ENCODE results near the gene LRRN2. TPM values are rescaled to one million over a fixed set of nuclear protein-coding genes. Genes with fewer than 3 reads are reported as not detected.

LRRN2 gene
- total RNA-seq, 5 donors from 2014 or later (not counting 1 experiment from before 2014, with no cell fraction given) = 0.03 TPM; not detected in 4

GRCh38 chr1:204709021-204709420 lies 23.5 kb upstream of the LRRN2 start:
- Histone ChIP-seq H3K4me3 (ENCODE audit: control insufficient read depth in 1 of 2, extremely low read depth in 1 of 2, low read length in 1 of 2) (no peak overlapping the region), H3K9me3 (no peaks in the 10 kb centered on the region), H3K27me3 (replicated peaks in 1 of 2; ENCODE audit: control insufficient read depth in 2 of 2, extremely low read depth in 1 of 2, insufficient read depth in 2 of 2, low read length in 1 of 2) (peaks cover 0 to 32% of the 10 kb centered on the region in 2 experiments), H3K36me3 (ENCODE audit: control insufficient read depth in 2 of 2, extremely low read depth in 1 of 2, insufficient read depth in 1 of 2, low read length in 1 of 2) (no peaks in the 10 kb centered on the region), H3K4me1 (ENCODE audit: control insufficient read depth in 1 of 2, extremely low read depth in 1 of 2, insufficient read depth in 2 of 2, low read length in 2 of 2) (peaks cover 25 to 26% of the 10 kb centered on the region in 2 experiments), H3K27ac (ENCODE audit: low read length) (no peak overlapping the region)
- no peak overlapping the region for H3K4me3 Mint-ChIP-seq
- ATAC-seq (replicated peaks in 1 of 4) (no peak), DNase-seq (no peak)
- peaks cover 21 to 47% (median 23%) of the 10 kb centered on the region in 3 donors for H3K4me1 Mint-ChIP-seq
- ChIA-PET POLR2A (no interaction called here), CTCF (interaction anchor here (0.7 kb wide), 2 partner anchors 41 to 128 kb away, joined by 3 to 4 read pairs; no protein-coding TSS in a partner anchor)
- no peaks in the 10 kb centered on the region for H3K36me3 Mint-ChIP-seq
- H3K27me3 Mint-ChIP-seq = peaks cover 8 to 36% of the 10 kb centered on the region in 2 donors
- no peak overlapping the region for H3K27ac Mint-ChIP-seq
- WGBS (ENCODE audit: insufficient coverage) = 75% methylated on average over 2 of the region's 3 CpGs
- H3K9me3 Mint-ChIP-seq = no peaks in the 10 kb centered on the region

GRCh38 chr1:204706838-204707509 lies 21.4 kb upstream of the LRRN2 start:
- POLR2A ChIA-PET = no interaction called here
- DNase-seq (peak in 6 of 35 experiments; percentile 3 to 38 (median 12)), ATAC-seq (replicated peaks in 1 of 4) (peak in 2 of 4 experiments; percentile 37 to 53)
- Histone ChIP-seq H3K4me3 (ENCODE audit: control insufficient read depth in 1 of 2, extremely low read depth in 1 of 2, low read length in 1 of 2) (peak overlapping the region in 1 of 2 donors; percentile 1), H3K9me3 (no peaks in the 10 kb centered on the region), H3K27me3 (replicated peaks in 1 of 2; ENCODE audit: control insufficient read depth in 2 of 2, extremely low read depth in 1 of 2, insufficient read depth in 2 of 2, low read length in 1 of 2) (peaks cover 0 to 39% of the 10 kb centered on the region in 2 experiments), H3K27ac (ENCODE audit: low read length) (no peak overlapping the region), H3K4me1 (ENCODE audit: control insufficient read depth in 1 of 2, extremely low read depth in 1 of 2, insufficient read depth in 2 of 2, low read length in 2 of 2) (peaks cover 12 to 19% of the 10 kb centered on the region in 2 experiments), H3K36me3 (ENCODE audit: control insufficient read depth in 2 of 2, extremely low read depth in 1 of 2, insufficient read depth in 1 of 2, low read length in 1 of 2) (no peaks in the 10 kb centered on the region)
- Mint-ChIP-seq H3K4me1 (peaks cover 17 to 37% (median 18%) of the 10 kb centered on the region in 3 donors), H3K4me3 (peak overlapping the region in 1 of 3 donors; percentile 58), H3K27ac (no peak overlapping the region), H3K36me3 (no peaks in the 10 kb centered on the region), H3K27me3 (peaks cover 0 to 18% of the 10 kb centered on the region in 2 donors), H3K9me3 (no peaks in the 10 kb centered on the region)
- WGBS (ENCODE audit: insufficient coverage) = 59% methylated on average over 4 of the region's 11 CpGs
- CTCF ChIA-PET = no interaction called here

- Histone ChIP-seq H3K36me3 (ENCODE audit: control insufficient read depth in 2 of 2, extremely low read depth in 1 of 2, insufficient read depth in 1 of 2, low read length in 1 of 2) (no peaks in the 10 kb centered on the region), H3K27ac (ENCODE audit: low read length) (no peak overlapping the region), H3K9me3 (no peaks in the 10 kb centered on the region), H3K27me3 (replicated peaks in 1 of 2; ENCODE audit: control insufficient read depth in 2 of 2, extremely low read depth in 1 of 2, insufficient read depth in 2 of 2, low read length in 1 of 2) (peaks cover 0 to 34% of the 10 kb centered on the region in 2 experiments), H3K4me1 (ENCODE audit: control insufficient read depth in 1 of 2, extremely low read depth in 1 of 2, insufficient read depth in 2 of 2, low read length in 2 of 2) (peaks cover 12 to 19% of the 10 kb centered on the region in 2 experiments), H3K4me3 (ENCODE audit: control insufficient read depth in 1 of 2, extremely low read depth in 1 of 2, low read length in 1 of 2) (peak overlapping the region in 1 of 2 donors; percentile 1)
- ChIA-PET CTCF (no interaction called here), POLR2A (no interaction called here)
- no peaks in the 10 kb centered on the region for H3K36me3 Mint-ChIP-seq
- peak overlapping the region in 1 of 2 donors; percentile 5 for H3K27ac Mint-ChIP-seq
- H3K27me3 Mint-ChIP-seq = peaks cover 0 to 16% of the 10 kb centered on the region in 2 donors
- H3K4me3 Mint-ChIP-seq = peak overlapping the region in 1 of 3 donors; percentile 58
- peaks cover 17 to 37% (median 18%) of the 10 kb centered on the region in 3 donors for H3K4me1 Mint-ChIP-seq
- ATAC-seq (replicated peaks in 1 of 4) (peak in 3 of 4 experiments; percentile 35 to 43 (median 39)), DNase-seq (no peak)
- no peaks in the 10 kb centered on the region for H3K9me3 Mint-ChIP-seq
- WGBS (ENCODE audit: insufficient coverage) = 10% methylated on average over 2 of the region's 11 CpGs
Measured at GRCh38 chr1:204705888-204706837, 20.6 kb upstream of the LRRN2 start.

- no peaks in the 10 kb centered on the region for H3K9me3 Mint-ChIP-seq
- DNase-seq (no peak), ATAC-seq (replicated peaks in 1 of 4) (no peak)
- Histone ChIP-seq H3K9me3 (no peaks in the 10 kb centered on the region), H3K4me3 (ENCODE audit: control insufficient read depth in 1 of 2, extremely low read depth in 1 of 2, low read length in 1 of 2) (no peak overlapping the region), H3K36me3 (ENCODE audit: control insufficient read depth in 2 of 2, extremely low read depth in 1 of 2, insufficient read depth in 1 of 2, low read length in 1 of 2) (no peaks in the 10 kb centered on the region), H3K27ac (ENCODE audit: low read length) (no peak overlapping the region), H3K4me1 (ENCODE audit: control insufficient read depth in 1 of 2, extremely low read depth in 1 of 2, insufficient read depth in 2 of 2, low read length in 2 of 2) (peaks cover 12 to 19% of the 10 kb centered on the region in 2 experiments), H3K27me3 (replicated peaks in 1 of 2; ENCODE audit: control insufficient read depth in 2 of 2, extremely low read depth in 1 of 2, insufficient read depth in 2 of 2, low read length in 1 of 2) (peaks cover 0 to 34% of the 10 kb centered on the region in 2 experiments)
- no peak overlapping the region for H3K4me3 Mint-ChIP-seq
- no peaks in the 10 kb centered on the region for H3K36me3 Mint-ChIP-seq
- peaks cover 17 to 37% (median 18%) of the 10 kb centered on the region in 3 donors for H3K4me1 Mint-ChIP-seq
- POLR2A ChIA-PET = no interaction called here
- no CpG with 5 or more reads among the region's 5 CpGs for WGBS (ENCODE audit: insufficient coverage)
- peaks cover 0 to 13% of the 10 kb centered on the region in 2 donors for H3K27me3 Mint-ChIP-seq
- H3K27ac Mint-ChIP-seq = no peak overlapping the region
- CTCF ChIA-PET = no interaction called here
Measured at GRCh38 chr1:204705493-204705811, 19.9 kb upstream of the LRRN2 start.

- no peak for ATAC-seq (replicated peaks in 1 of 4)
- no peak for DNase-seq
- Histone ChIP-seq H3K27me3 (replicated peaks in 1 of 2; ENCODE audit: control insufficient read depth in 2 of 2, extremely low read depth in 1 of 2, insufficient read depth in 2 of 2, low read length in 1 of 2) (peaks cover 0 to 34% of the 10 kb centered on the region in 2 experiments), H3K36me3 (ENCODE audit: control insufficient read depth in 2 of 2, extremely low read depth in 1 of 2, insufficient read depth in 1 of 2, low read length in 1 of 2) (no peaks in the 10 kb centered on the region), H3K27ac (ENCODE audit: low read length) (no peak overlapping the region), H3K4me1 (ENCODE audit: control insufficient read depth in 1 of 2, extremely low read depth in 1 of 2, insufficient read depth in 2 of 2, low read length in 2 of 2) (peaks cover 12 to 19% of the 10 kb centered on the region in 2 experiments), H3K4me3 (ENCODE audit: control insufficient read depth in 1 of 2, extremely low read depth in 1 of 2, low read length in 1 of 2) (no peak overlapping the region), H3K9me3 (no peaks in the 10 kb centered on the region)
- H3K36me3 Mint-ChIP-seq = no peaks in the 10 kb centered on the region
- H3K27me3 Mint-ChIP-seq = peaks cover 0 to 12% of the 10 kb centered on the region in 2 donors
- ChIA-PET CTCF (no interaction called here), POLR2A (no interaction called here)
- peak overlapping the region in 1 of 2 donors; percentile 2 for H3K27ac Mint-ChIP-seq
- H3K9me3 Mint-ChIP-seq = no peaks in the 10 kb centered on the region
- no CpG with 5 or more reads among the region's 4 CpGs for WGBS (ENCODE audit: insufficient coverage)
- H3K4me3 Mint-ChIP-seq = no peak overlapping the region
- H3K4me1 Mint-ChIP-seq = peaks cover 17 to 37% (median 18%) of the 10 kb centered on the region in 3 donors
Measured at GRCh38 chr1:204704794-204705492, 19.4 kb upstream of the LRRN2 start.

Measured in T-cell (primary cell).